ENCODE measurements around the gene DNAH6. TPM values are rescaled to one million over a fixed set of nuclear protein-coding genes. Genes with fewer than 3 reads are reported as not detected.

DNAH6 gene
- total RNA-seq, 4 donors from 2014 or later = 1.00 to 2.9 (median 2.1) TPM

GRCh38 chr2:84494070-84494469 lies 22.2 kb upstream of the DNAH6 start:
- intact Hi-C loops (cut with DNase I; ENCODE audit: low total_unique reads) = no loop called here
- no peak overlapping the region for H3K4me3 ChIP-seq

GRCh38 chr2:84495539-84496146 lies 20.7 kb upstream of the DNAH6 start:
- 19 to 22% methylated on average over 3 to 8 of the region's 8 CpGs for WGBS, 2 donors (ENCODE audit: low coverage in 1 of 2)
- Histone ChIP-seq H3K4me1 (peaks cover 0 to 13% (median 4%) of the 10 kb centered on the region in 4 donors), H3K36me3 (no peaks in the 10 kb centered on the region), H3K27me3 (no peaks in the 10 kb centered on the region), H3K27ac (no peak overlapping the region), H3K9me3 (no peaks in the 10 kb centered on the region), H3K4me3 (no peak overlapping the region)
- in situ Hi-C loops (cut with MboI; ENCODE audit: low pct_ligation_motif_present in 1 of 4, low pct_unique_long_range_greater_than_20kb in 1 of 4, low sequenced_read_pairs in 3 of 4) (loop anchor here (10.0 to 25.0 kb wide), 4 partner anchors 129 to 379 kb away; no protein-coding TSS in a partner anchor), intact Hi-C loops (cut with DNase I; ENCODE audit: low total_unique reads) (no loop called here)
- DNase-seq = no peak
- TF ChIP-seq EP300 (IDR thresholded peaks at IDR 0.05; ENCODE audit: low read depth) = no peak
- peak; percentile 64 to 80 (median 71) for TF ChIP-seq CTCF (IDR thresholded peaks at IDR 0.05)
- TF ChIP-seq POLR2A (IDR thresholded peaks at IDR 0.05) = no peak

More at GRCh38 chr2:84494070-84494469, 22.2 kb upstream of the DNAH6 start:
- WGBS, 2 donors (ENCODE audit: low coverage in 1 of 2) = 79 to 97% methylated on average over 2 to 4 of the region's 4 CpGs
- Histone ChIP-seq H3K27ac (no peak overlapping the region), H3K27me3 (no peaks in the 10 kb centered on the region), H3K4me1 (peaks cover 0 to 13% (median 4%) of the 10 kb centered on the region in 4 donors), H3K9me3 (no peaks in the 10 kb centered on the region), H3K36me3 (no peaks in the 10 kb centered on the region)
- TF ChIP-seq CTCF (IDR thresholded peaks at IDR 0.05) (no peak), EP300 (IDR thresholded peaks at IDR 0.05; ENCODE audit: low read depth) (no peak)
- in situ Hi-C loops (cut with MboI; ENCODE audit: low pct_ligation_motif_present in 1 of 4, low pct_unique_long_range_greater_than_20kb in 1 of 4, low sequenced_read_pairs in 3 of 4) = loop anchor here (5.0 to 25.0 kb wide), 5 partner anchors 131 to 381 kb away; no protein-coding TSS in a partner anchor
- DNase-seq = no peak

DNA sequence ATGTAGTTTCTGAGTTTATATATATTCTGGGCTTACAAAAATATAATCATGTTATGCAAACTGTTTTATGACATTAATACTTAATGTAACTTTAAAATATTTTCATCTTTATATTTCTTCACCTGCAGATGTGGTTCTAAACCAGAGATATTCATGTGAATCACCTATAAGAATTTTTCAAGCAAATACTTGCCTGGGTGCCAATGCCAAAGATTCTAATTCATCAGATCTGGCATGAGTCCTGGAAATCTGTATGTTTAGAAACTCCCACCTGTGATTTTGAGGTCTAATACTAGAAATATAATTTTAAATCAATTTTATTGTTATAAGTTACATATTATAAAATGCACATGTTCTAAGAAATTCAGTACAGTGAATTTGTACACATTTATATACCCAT lies 19.9 kb upstream of the DNAH6 start:
- Histone ChIP-seq H3K27me3 (no peaks in the 10 kb centered on the region), H3K27ac (no peak overlapping the region), H3K36me3 (no peaks in the 10 kb centered on the region), H3K4me1 (peaks cover 0 to 13% (median 4%) of the 10 kb centered on the region in 4 donors), H3K9me3 (no peaks in the 10 kb centered on the region), H3K4me3 (no peak overlapping the region)
- in situ Hi-C loops (cut with MboI; ENCODE audit: low pct_ligation_motif_present in 1 of 4, low pct_unique_long_range_greater_than_20kb in 1 of 4, low sequenced_read_pairs in 3 of 4) = loop anchor here (10.0 to 25.0 kb wide), 4 partner anchors 128 to 378 kb away; no protein-coding TSS in a partner anchor
- intact Hi-C loops (cut with DNase I; ENCODE audit: low total_unique reads) = no loop called here
- DNase-seq = no peak
- TF ChIP-seq POLR2AphosphoS5 (IDR thresholded peaks at IDR 0.05) (no peak), POLR2A (IDR thresholded peaks at IDR 0.05) (no peak), EP300 (IDR thresholded peaks at IDR 0.05; ENCODE audit: low read depth) (no peak), CTCF (IDR thresholded peaks at IDR 0.05) (no peak)

DNA sequence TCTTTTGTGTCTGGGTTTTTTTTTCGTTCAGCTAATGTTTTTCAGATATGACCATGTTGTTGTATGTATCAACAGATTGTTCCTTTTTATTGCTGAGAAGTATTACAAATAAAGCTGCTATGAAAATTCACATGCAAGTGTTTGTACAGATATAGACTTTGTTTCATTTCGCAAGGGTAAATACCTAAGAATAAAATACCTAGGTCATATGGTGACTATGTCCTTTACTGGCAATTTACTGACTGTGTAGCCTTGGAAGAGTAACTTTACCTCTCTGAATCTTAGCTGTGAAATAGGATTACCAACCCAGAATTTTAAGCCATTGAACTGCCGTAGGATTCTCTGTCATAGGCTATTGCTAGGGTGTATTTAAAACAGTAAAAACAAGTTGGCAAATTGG lies 19.0 kb upstream of the DNAH6 start:
- 39 to 60% methylated on average over 3 of the region's 3 CpGs for WGBS, 2 donors (ENCODE audit: low coverage in 1 of 2)
- intact Hi-C loops (cut with DNase I; ENCODE audit: low total_unique reads) = no loop called here
- Histone ChIP-seq H3K36me3 (no peaks in the 10 kb centered on the region), H3K27ac (peak overlapping the region; percentile 31 to 63 (median 37)), H3K4me3 (no peak overlapping the region), H3K4me1 (peaks cover 0 to 13% (median 4%) of the 10 kb centered on the region in 4 donors), H3K9me3 (no peaks in the 10 kb centered on the region), H3K27me3 (no peaks in the 10 kb centered on the region)
- TF ChIP-seq EP300 (IDR thresholded peaks at IDR 0.05; ENCODE audit: low read depth) = no peak
- peak in 1 of 3 donors; percentile 27 for TF ChIP-seq POLR2AphosphoS5 (IDR thresholded peaks at IDR 0.05)
- in situ Hi-C loops (cut with MboI; ENCODE audit: low pct_ligation_motif_present in 1 of 4, low pct_unique_long_range_greater_than_20kb in 1 of 4, low sequenced_read_pairs in 3 of 4) = loop anchor here (10.0 to 25.0 kb wide), 4 partner anchors 128 to 378 kb away; no protein-coding TSS in a partner anchor
- DNase-seq = no peak

Measured in transverse colon (tissue), 4 donors.